HepG2 (cell line): ENCODE results near the gene OVCA2. TPM values are rescaled to one million over a fixed set of nuclear protein-coding genes. Genes with fewer than 3 reads are reported as not detected.

ENCODE experiments used
- ATAC-seq: fragments of 200-7000 bp; cut with Tn5 transposase; 3 replicates; pipeline ENCODE4 v1.9.1; 2020; ENCODE audit warnings: mild to moderate bottlenecking, moderate library complexity
- BruUV-seq: library from RNA; stranded (reverse); fragments of 400-500 nt; replicated peaks from 2 replicates; lab custom pipeline; 2021; lab: Mats Ljungman, UMichigan
- CTCF ChIA-PET: fragments of 300-600 bp; formaldehyde crosslinking; extraction: SDS; loops from one replicate; lab custom pipeline; 2021; ENCODE audit warnings: low total read pairs, inconsistent platforms, low intra/inter-chr PET ratio; lab: Yijun Ruan, JAX
- POLR2A ChIA-PET: fragments of 350-600 bp; sonication (Branson Sonifier 250); formaldehyde crosslinking; loops from one replicate; lab custom pipeline; 2020; ENCODE audit warnings: antibody characterized with exemption, inconsistent platforms; lab: Yijun Ruan, JAX
- DNase-seq: peaks from one replicate; pipeline ENCODE4 v3.0.0-alpha.2; 2015; ENCODE audit warnings: low spot score
- FAIRE-seq: peaks from 3 replicates; lab custom pipeline; 2011; peaks lifted over from hg19 to GRCh38; lab: Jason Lieb, UNC
- H2AFZ ChIP-seq: one replicate; pipeline ENCODE4 v1.6.1; 2011; ENCODE audit warnings: low read length, inconsistent platforms
- H3K27ac ChIP-seq: fragments of 300-600 bp; 3 replicates; pipeline ENCODE4 v1.8.0; 2011; ENCODE audit warnings: mixed run types, mild to moderate bottlenecking, mixed read lengths, low read length, inconsistent platforms; ENCODE audit not compliant: insufficient read depth; ENCODE audit errors: extremely low read length
- H3K27me3 ChIP-seq, 2 experiments: fragments of 200-600 bp in 1 of 2; 2 replicates in 1 of 2; 3 replicates in 1 of 2; pipeline versions ENCODE4 v1.6.0 to v1.8.0; 2011; ENCODE audit warnings: low read length in 2 of 2, mild to moderate bottlenecking in 2 of 2, moderate library complexity in 2 of 2, inconsistent platforms in 1 of 2; ENCODE audit not compliant: insufficient read depth in 2 of 2, control insufficient read depth in 1 of 2
- H3K36me3 ChIP-seq, 2 experiments: fragments of 200-600 bp in 1 of 2; replicated peaks in 1 of 2; 2 replicates in 1 of 2; 3 replicates in 1 of 2; pipeline versions ENCODE4 v1.5.1 to v1.8.0; 2011; ENCODE audit warnings: low read length in 2 of 2, inconsistent platforms in 1 of 2; ENCODE audit not compliant: insufficient read depth in 2 of 2, control insufficient read depth in 1 of 2
- H3K4me1 ChIP-seq: 2 replicates; pipeline ENCODE4 v1.5.1; 2012; ENCODE audit warnings: low read length, inconsistent platforms; ENCODE audit not compliant: insufficient read depth
- H3K4me2 ChIP-seq: 2 replicates; pipeline ENCODE4 v1.6.0; 2011; ENCODE audit warnings: low read depth, low read length, inconsistent platforms
- H3K4me3 ChIP-seq, 3 experiments: fragments of 200-600 bp in 1 of 3; sonication (generic), shearing (Covaris generic) in 1 of 3; replicated peaks in 1 of 3; 2 replicates each; pipeline ENCODE4 v1.5.1; 2011 to 2016; ENCODE audit warnings: low read length in 3 of 3, inconsistent platforms in 2 of 3, low read depth in 2 of 3, mild to moderate bottlenecking in 2 of 3, control low read depth in 1 of 3, mixed read lengths in 1 of 3; ENCODE audit not compliant: insufficient read depth in 1 of 3
- H3K79me2 ChIP-seq: one replicate; pipeline ENCODE4 v1.6.1; 2011; ENCODE audit warnings: low read length, inconsistent platforms; ENCODE audit not compliant: insufficient read depth
- H3K9ac ChIP-seq: 2 replicates; pipeline ENCODE4 v1.6.0; 2011; ENCODE audit warnings: mild to moderate bottlenecking, low read depth, low read length, inconsistent platforms; ENCODE audit not compliant: insufficient read depth
- H3K9me3 ChIP-seq: 2 replicates; pipeline ENCODE4 v1.5.1; 2012; ENCODE audit warnings: mild to moderate bottlenecking, low read length
- H4K20me1 ChIP-seq: 2 replicates; pipeline ENCODE4 v1.6.0; 2011; ENCODE audit warnings: inconsistent platforms, mild to moderate bottlenecking, low read length, moderate library complexity; ENCODE audit not compliant: insufficient read depth
- MXD4 ChIP-seq: IDR thresholded peaks from 2 replicates; pipeline ENCODE4 v1.6.1; 2016; ENCODE audit warnings: mild to moderate bottlenecking, missing biosample characterization, missing genetic modification reagents
- NRL ChIP-seq: sonication (generic); formaldehyde crosslinking; IDR thresholded peaks from 2 replicates; pipeline ENCODE4 v1.5.0; 2020; ENCODE audit warnings: missing genetic modification reagents, mild to moderate bottlenecking, moderate library complexity, borderline replicate concordance
- PLRG1 ChIP-seq: fragments of 450-650 bp; conservative IDR thresholded peaks from 2 replicates; pipeline ENCODE4 v1.6.1; 2016
- SALL2 ChIP-seq: sonication (generic); formaldehyde crosslinking; IDR thresholded peaks from 2 replicates; pipeline ENCODE4 v1.8.1; 2023; ENCODE audit warnings: mild to moderate bottlenecking, missing genetic modification reagents, inconsistent platforms
- ZNF235 ChIP-seq: sonication (generic); formaldehyde crosslinking; IDR thresholded peaks from 2 replicates; pipeline ENCODE4 v1.8.1; 2023; ENCODE audit warnings: mild to moderate bottlenecking, missing genetic modification reagents, borderline replicate concordance
- ZNF430 ChIP-seq: sonication (generic); formaldehyde crosslinking; IDR thresholded peaks from 2 replicates; pipeline ENCODE4 v1.9.0; 2021; ENCODE audit warnings: mild to moderate bottlenecking, missing genetic modification reagents
- ZNF768 ChIP-seq: sonication (generic); formaldehyde crosslinking; IDR thresholded peaks from 2 replicates; pipeline ENCODE4 v1.4.0; 2020; ENCODE audit warnings: missing genetic modification reagents
- WGBS: methylation state at CpG from one replicate; pipeline ENCODE4 v1.1.6; 2017; ENCODE audit warnings: low lambda C conversion rate; 5-methylcytosine and 5-hydroxymethylcytosine counted together
- in situ Hi-C: cut with HindIII; loops from 2 replicates; pipeline ENCODE4 v1.10.0; 2017; ENCODE audit warnings: low pct_unique_long_range_greater_than_20kb; ENCODE audit not compliant: extremely low pct_ligation_motif_present
- intact Hi-C: fragments of 100-400 bp; cut with micrococcal nuclease; formaldehyde crosslinking; loops from one replicate; pipeline ENCODE4 v1.10.0; 2022; ENCODE audit not compliant: unreplicated experiment
- polyA plus RNA-seq, 8 experiments: library from polyadenylated mRNA; depleted of rRNA in 3 of 8; stranded (reverse) in 7 of 8; unstranded in 1 of 8; fragments of >200 nt; fragmentation: Illumina TruSeq in 4 of 8; extraction: Trizol in 4 of 8; gene quantifications; 2 replicates each; pipeline versions ENCODE4 v1.2.1 to v1.2.3, GENCODE V29; 2011 to 2016; ENCODE audit warnings: low read depth in 4 of 8, missing spikeins in 1 of 8, mixed read lengths in 1 of 8; ENCODE audit not compliant: insufficient read depth in 1 of 8
- total RNA-seq, 5 experiments: library from RNA; depleted of rRNA; stranded (reverse); fragments of >200 nt; fragmentation: Illumina TruSeq; extraction: Trizol; gene quantifications; 2 replicates each; pipeline ENCODE4 v1.2.3, GENCODE V29; 2016; ENCODE audit warnings: low read depth in 1 of 5
- TF ChIP-seq, protein P1 (sequence below): sonication (generic); formaldehyde crosslinking; IDR thresholded peaks from 2 replicates; pipeline ENCODE4 v1.5.1; 2020; ENCODE audit warnings: mild to moderate bottlenecking, missing genetic modification reagents, moderate library complexity
- TF ChIP-seq, protein P2 (sequence below): sonication (generic); formaldehyde crosslinking; IDR thresholded peaks from 2 replicates; pipeline ENCODE4 v1.4.0; 2020; ENCODE audit warnings: low read depth, mild to moderate bottlenecking, missing genetic modification reagents
- TF ChIP-seq, protein P3 (sequence below): sonication (generic); formaldehyde crosslinking; IDR thresholded peaks from 2 replicates; pipeline ENCODE4 v1.4.0; 2020; ENCODE audit warnings: mild to moderate bottlenecking, missing genetic modification reagents
- TF ChIP-seq, protein P4 (sequence below): sonication (generic); formaldehyde crosslinking; IDR thresholded peaks from 2 replicates; pipeline ENCODE4 v1.8.0; 2022; ENCODE audit warnings: mild to moderate bottlenecking, missing genetic modification reagents, borderline replicate concordance
- TF ChIP-seq, protein P5 (sequence below): sonication (generic); formaldehyde crosslinking; IDR thresholded peaks from 2 replicates; pipeline ENCODE4 v1.4.0; 2020; ENCODE audit warnings: missing genetic modification reagents

OVCA2 gene
- total and polyA plus RNA-seq, 2 of the 13 experiments (the other 11 are each of a cell fraction or from before 2014, with no cell fraction given): 23.7 to 28.2 TPM

DNA sequence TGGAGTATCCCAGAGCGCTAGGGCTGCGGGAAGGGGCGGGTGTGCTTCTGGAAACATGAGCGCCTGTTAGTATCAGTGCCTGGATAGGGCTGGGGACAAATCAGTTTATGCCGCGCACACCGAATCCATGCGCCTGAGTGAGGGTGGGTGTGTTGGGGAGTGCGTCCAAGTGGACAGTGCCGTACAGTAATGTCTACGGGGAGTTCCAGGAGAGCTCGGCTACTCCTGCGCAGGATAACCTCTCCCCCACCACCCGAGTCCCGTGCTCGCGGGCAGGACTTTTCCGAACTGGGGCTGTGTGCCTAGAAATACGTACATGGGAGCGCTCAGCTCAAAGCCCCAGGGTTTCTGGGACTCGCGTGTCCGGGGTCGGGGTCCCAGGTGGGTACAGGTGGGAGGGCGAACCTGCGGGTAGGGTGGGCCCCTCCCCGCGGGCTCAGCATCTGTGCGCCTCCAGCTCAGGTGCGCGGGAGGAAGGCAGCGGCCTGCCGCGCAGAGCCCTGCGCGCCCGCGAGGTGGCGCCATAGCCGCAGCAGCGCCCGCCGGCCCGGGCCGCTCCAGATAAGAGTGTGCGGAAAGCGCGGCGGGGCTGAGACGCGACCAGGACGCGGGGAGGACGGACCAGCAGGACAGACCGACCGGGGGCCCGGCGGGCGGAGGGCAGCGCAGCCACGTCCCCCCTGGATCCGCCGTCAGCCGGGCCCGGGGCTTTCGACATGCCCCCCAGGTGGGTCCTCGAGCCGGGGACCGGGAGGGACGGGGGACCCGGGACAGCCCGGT is 12.9 kb downstream of the OVCA2 start, which contains the start of gene HIC1:
Gene HIC1 (plus strand): TSS at position 592 of the 780 bp plus-strand sequence. CDS start 1,588 bp downstream, outside the sequence.
- intact Hi-C loops: loop anchor here (1.0 kb wide), 1 partner anchor 190 kb away; no protein-coding TSS in a partner anchor
- Histone ChIP-seq H3K27me3 (peaks cover 4 to 25% of the 10 kb centered on the region in 2 experiments; a peak in 4 of 5 replicates), H3K4me2 (peak within 1 kb of the TSS; percentile 80), H4K20me1 (peaks cover 20% of the 10 kb centered on the region; the same call in 1 of the 2 replicates), H3K79me2 (no peaks in the 10 kb centered on the region), H3K9ac (0 out of 2 replicates have a peak within 1 kb of the TSS, but pooled peaks have one; percentile 22), H3K9me3 (no peaks in the 10 kb centered on the region), H3K4me1 (peaks cover 25% of the 10 kb centered on the region), H3K4me3 (peak within 1 kb of the TSS; percentile 64 to 76 (median 65)), H2AFZ (no peak within 1 kb of the TSS), H3K36me3 (no peaks in the 10 kb centered on the region), H3K27ac (no peak within 1 kb of the TSS)
- ChIA-PET POLR2A (interaction anchor here (0.6 to 1.5 kb wide), 3 partner anchors 190 to 387 kb away, joined by 3 to 7 read pairs (median 3); no protein-coding TSS in a partner anchor), CTCF (interaction anchor here (1.1 to 3.8 kb wide), 2 partner anchors 189 to 190 kb away, joined by 3 to 37 read pairs; no protein-coding TSS in a partner anchor)
- ATAC-seq: peak; percentile 78
- FAIRE-seq: no peak
- in situ Hi-C loops: no loop called here
- BruUV-seq: no TSS peak
- DNase-seq: peak; percentile 24
- WGBS: 32% methylated on average over 8 of the region's 72 CpGs
- TF ChIP-seq PLRG1 (no peak), ZNF430 (0 out of 2 replicates have a peak, but pooled peaks have one; percentile 21), MXD4 (0 out of 2 replicates have a peak, but pooled peaks have one; percentile 32), ZNF768 (CRISPR knock-in tag) (no peak), SALL2 (CRISPR knock-in tag) (peak; percentile 55; the same call in 1 of the 2 replicates), NRL (no peak), ZNF235 (CRISPR knock-in tag) (no peak)
- TF ChIP-seq, protein P1, sequence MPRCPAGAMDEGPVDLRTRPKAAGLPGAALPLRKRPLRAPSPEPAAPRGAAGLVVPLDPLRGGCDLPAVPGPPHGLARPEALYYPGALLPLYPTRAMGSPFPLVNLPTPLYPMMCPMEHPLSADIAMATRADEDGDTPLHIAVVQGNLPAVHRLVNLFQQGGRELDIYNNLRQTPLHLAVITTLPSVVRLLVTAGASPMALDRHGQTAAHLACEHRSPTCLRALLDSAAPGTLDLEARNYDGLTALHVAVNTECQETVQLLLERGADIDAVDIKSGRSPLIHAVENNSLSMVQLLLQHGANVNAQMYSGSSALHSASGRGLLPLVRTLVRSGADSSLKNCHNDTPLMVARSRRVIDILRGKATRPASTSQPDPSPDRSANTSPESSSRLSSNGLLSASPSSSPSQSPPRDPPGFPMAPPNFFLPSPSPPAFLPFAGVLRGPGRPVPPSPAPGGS (CRISPR knock-in tag): 0 out of 2 replicates have a peak, but pooled peaks have one; percentile 40
- TF ChIP-seq, protein P2, sequence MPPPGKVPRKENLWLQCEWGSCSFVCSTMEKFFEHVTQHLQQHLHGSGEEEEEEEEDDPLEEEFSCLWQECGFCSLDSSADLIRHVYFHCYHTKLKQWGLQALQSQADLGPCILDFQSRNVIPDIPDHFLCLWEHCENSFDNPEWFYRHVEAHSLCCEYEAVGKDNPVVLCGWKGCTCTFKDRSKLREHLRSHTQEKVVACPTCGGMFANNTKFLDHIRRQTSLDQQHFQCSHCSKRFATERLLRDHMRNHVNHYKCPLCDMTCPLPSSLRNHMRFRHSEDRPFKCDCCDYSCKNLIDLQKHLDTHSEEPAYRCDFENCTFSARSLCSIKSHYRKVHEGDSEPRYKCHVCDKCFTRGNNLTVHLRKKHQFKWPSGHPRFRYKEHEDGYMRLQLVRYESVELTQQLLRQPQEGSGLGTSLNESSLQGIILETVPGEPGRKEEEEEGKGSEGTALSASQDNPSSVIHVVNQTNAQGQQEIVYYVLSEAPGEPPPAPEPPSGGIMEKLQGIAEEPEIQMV (CRISPR knock-in tag): 0 out of 2 replicates have a peak, but pooled peaks have one; percentile 19
- TF ChIP-seq, protein P3, sequence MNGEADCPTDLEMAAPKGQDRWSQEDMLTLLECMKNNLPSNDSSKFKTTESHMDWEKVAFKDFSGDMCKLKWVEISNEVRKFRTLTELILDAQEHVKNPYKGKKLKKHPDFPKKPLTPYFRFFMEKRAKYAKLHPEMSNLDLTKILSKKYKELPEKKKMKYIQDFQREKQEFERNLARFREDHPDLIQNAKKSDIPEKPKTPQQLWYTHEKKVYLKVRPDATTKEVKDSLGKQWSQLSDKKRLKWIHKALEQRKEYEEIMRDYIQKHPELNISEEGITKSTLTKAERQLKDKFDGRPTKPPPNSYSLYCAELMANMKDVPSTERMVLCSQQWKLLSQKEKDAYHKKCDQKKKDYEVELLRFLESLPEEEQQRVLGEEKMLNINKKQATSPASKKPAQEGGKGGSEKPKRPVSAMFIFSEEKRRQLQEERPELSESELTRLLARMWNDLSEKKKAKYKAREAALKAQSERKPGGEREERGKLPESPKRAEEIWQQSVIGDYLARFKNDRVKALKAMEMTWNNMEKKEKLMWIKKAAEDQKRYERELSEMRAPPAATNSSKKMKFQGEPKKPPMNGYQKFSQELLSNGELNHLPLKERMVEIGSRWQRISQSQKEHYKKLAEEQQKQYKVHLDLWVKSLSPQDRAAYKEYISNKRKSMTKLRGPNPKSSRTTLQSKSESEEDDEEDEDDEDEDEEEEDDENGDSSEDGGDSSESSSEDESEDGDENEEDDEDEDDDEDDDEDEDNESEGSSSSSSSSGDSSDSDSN (CRISPR knock-in tag): peak; percentile 46
- TF ChIP-seq, protein P4, sequence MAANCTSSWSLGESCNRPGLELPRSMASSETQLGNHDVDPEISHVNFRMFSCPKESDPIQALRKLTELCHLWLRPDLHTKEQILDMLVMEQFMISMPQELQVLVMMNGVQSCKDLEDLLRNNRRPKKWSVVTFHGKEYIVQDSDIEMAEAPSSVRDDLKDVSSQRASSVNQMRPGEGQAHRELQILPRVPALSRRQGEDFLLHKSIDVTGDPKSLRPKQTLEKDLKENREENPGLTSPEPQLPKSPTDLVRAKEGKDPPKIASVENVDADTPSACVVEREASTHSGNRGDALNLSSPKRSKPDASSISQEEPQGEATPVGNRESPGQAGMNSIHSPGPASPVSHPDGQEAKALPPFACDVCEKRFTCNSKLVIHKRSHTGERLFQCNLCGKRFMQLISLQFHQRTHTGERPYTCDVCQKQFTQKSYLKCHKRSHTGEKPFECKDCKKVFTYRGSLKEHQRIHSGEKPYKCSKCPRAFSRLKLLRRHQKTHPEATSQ: 0 out of 2 replicates have a peak, but pooled peaks have one; percentile 30
- TF ChIP-seq, protein P5, sequence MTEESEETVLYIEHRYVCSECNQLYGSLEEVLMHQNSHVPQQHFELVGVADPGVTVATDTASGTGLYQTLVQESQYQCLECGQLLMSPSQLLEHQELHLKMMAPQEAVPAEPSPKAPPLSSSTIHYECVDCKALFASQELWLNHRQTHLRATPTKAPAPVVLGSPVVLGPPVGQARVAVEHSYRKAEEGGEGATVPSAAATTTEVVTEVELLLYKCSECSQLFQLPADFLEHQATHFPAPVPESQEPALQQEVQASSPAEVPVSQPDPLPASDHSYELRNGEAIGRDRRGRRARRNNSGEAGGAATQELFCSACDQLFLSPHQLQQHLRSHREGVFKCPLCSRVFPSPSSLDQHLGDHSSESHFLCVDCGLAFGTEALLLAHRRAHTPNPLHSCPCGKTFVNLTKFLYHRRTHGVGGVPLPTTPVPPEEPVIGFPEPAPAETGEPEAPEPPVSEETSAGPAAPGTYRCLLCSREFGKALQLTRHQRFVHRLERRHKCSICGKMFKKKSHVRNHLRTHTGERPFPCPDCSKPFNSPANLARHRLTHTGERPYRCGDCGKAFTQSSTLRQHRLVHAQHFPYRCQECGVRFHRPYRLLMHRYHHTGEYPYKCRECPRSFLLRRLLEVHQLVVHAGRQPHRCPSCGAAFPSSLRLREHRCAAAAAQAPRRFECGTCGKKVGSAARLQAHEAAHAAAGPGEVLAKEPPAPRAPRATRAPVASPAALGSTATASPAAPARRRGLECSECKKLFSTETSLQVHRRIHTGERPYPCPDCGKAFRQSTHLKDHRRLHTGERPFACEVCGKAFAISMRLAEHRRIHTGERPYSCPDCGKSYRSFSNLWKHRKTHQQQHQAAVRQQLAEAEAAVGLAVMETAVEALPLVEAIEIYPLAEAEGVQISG (CRISPR knock-in tag): peak; percentile 70
